ENCODE measurements around the gene CALD1.

DNA sequence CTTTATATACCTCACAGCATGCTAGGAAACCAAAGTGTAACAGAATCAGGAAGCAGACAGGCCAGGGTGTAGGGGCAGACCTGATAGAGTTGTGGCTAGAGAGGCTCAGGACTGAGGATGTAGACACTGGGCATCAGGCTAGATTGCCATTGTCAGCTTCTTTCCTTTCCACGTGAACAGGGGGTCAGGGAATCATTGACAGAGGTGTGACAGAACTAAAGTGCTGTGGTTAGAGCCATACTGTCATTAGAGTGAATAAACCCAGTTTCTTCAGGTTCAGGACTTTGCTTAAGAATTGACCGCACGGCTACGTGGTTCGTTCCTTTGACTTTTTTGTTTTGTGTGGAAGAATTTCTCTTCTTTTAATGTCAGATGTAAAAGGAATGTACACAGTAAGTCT is 90.7 kb downstream of the CALD1 start:
- TF ChIP-seq, protein P1, sequence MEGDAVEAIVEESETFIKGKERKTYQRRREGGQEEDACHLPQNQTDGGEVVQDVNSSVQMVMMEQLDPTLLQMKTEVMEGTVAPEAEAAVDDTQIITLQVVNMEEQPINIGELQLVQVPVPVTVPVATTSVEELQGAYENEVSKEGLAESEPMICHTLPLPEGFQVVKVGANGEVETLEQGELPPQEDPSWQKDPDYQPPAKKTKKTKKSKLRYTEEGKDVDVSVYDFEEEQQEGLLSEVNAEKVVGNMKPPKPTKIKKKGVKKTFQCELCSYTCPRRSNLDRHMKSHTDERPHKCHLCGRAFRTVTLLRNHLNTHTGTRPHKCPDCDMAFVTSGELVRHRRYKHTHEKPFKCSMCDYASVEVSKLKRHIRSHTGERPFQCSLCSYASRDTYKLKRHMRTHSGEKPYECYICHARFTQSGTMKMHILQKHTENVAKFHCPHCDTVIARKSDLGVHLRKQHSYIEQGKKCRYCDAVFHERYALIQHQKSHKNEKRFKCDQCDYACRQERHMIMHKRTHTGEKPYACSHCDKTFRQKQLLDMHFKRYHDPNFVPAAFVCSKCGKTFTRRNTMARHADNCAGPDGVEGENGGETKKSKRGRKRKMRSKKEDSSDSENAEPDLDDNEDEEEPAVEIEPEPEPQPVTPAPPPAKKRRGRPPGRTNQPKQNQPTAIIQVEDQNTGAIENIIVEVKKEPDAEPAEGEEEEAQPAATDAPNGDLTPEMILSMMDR (IDR thresholded peaks at IDR 0.05) = no peak
- TF ChIP-seq POLR2A (IDR thresholded peaks at IDR 0.05) = no peak
